Measurements from ENCODE around the gene UBE2I.

UBE2I gene

GRCh38 chr16:1347286-1347855, 37.9 kb downstream of the UBE2I start:
- H3K79me2 ChIP-seq (ENCODE audit: insufficient read depth, low read length), result peaks cover 28% of the 10 kb centered on the region
- peaks cover 29% of the 10 kb centered on the region for H4K20me1 ChIP-seq (ENCODE audit: insufficient read depth, low read length)
- H3K4me1 ChIP-seq (ENCODE audit: insufficient read depth, low read length), result peaks cover 50% of the 10 kb centered on the region
- H3K9ac ChIP-seq (ENCODE audit: low read depth, low read length), result no peak overlapping the region
- no peak overlapping the region for H3K27ac ChIP-seq (ENCODE audit: low read length)
- ATAC-seq (ENCODE audit: insufficient read depth, low read depth), result no peak
- peaks cover 35% of the 10 kb centered on the region for H3K36me3 ChIP-seq (ENCODE audit: insufficient read depth, low read length)
- DNase-seq, result no peak
- H3K27me3 ChIP-seq (ENCODE audit: insufficient read depth, low read length, poor library complexity), result no peaks in the 10 kb centered on the region
- no peak overlapping the region for H3K4me2 ChIP-seq (ENCODE audit: insufficient read depth, low read length)
- no peak overlapping the region for H2AFZ ChIP-seq (ENCODE audit: low read depth, low read length)
- no peaks in the 10 kb centered on the region for H3K9me3 ChIP-seq (ENCODE audit: insufficient read depth, low read length, severe bottlenecking)
- no peak overlapping the region for H3K4me3 ChIP-seq (ENCODE audit: low read depth in 1 of 2, low read length in 2 of 2)
- TF ChIP-seq CTCF (IDR thresholded peaks at IDR 0.05; ENCODE audit: borderline replicate concordance, extremely low read depth, low read length, poor library complexity, severe bottlenecking) (no peak), EZH2 (IDR thresholded peaks at IDR 0.05; ENCODE audit: borderline replicate concordance, low read depth, low read length, severe bottlenecking) (no peak)

GRCh38 chr16:1347962-1348361, 38.5 kb downstream of the UBE2I start:
- H2AFZ ChIP-seq (ENCODE audit: low read depth, low read length), result no peak overlapping the region
- peaks cover 35% of the 10 kb centered on the region for H3K36me3 ChIP-seq (ENCODE audit: insufficient read depth, low read length)
- no peaks in the 10 kb centered on the region for H3K9me3 ChIP-seq (ENCODE audit: insufficient read depth, low read length, severe bottlenecking)
- H3K4me2 ChIP-seq (ENCODE audit: insufficient read depth, low read length), result no peak overlapping the region
- no peak overlapping the region for H3K27ac ChIP-seq (ENCODE audit: low read length)
- peaks cover 34% of the 10 kb centered on the region for H3K79me2 ChIP-seq (ENCODE audit: insufficient read depth, low read length)
- H3K9ac ChIP-seq (ENCODE audit: low read depth, low read length), result no peak overlapping the region
- no peak for DNase-seq
- TF ChIP-seq EZH2 (IDR thresholded peaks at IDR 0.05; ENCODE audit: borderline replicate concordance, low read depth, low read length, severe bottlenecking), result no peak
- no peak for TF ChIP-seq CTCF (IDR thresholded peaks at IDR 0.05; ENCODE audit: borderline replicate concordance, extremely low read depth, low read length, poor library complexity, severe bottlenecking)
- no peaks in the 10 kb centered on the region for H3K27me3 ChIP-seq (ENCODE audit: insufficient read depth, low read length, poor library complexity)
- ATAC-seq (ENCODE audit: insufficient read depth, low read depth), result no peak
- H4K20me1 ChIP-seq (ENCODE audit: insufficient read depth, low read length), result peaks cover 27% of the 10 kb centered on the region
- no peak overlapping the region for H3K4me3 ChIP-seq (ENCODE audit: low read depth in 1 of 2, low read length in 2 of 2)
- peaks cover 50% of the 10 kb centered on the region for H3K4me1 ChIP-seq (ENCODE audit: insufficient read depth, low read length)

- no peaks in the 10 kb centered on the region for H3K9me3 ChIP-seq (ENCODE audit: insufficient read depth, low read length, severe bottlenecking)
- peaks cover 50% of the 10 kb centered on the region for H3K4me1 ChIP-seq (ENCODE audit: insufficient read depth, low read length)
- H3K27me3 ChIP-seq (ENCODE audit: insufficient read depth, low read length, poor library complexity), result no peaks in the 10 kb centered on the region
- peaks cover 35% of the 10 kb centered on the region for H3K36me3 ChIP-seq (ENCODE audit: insufficient read depth, low read length)
- no peak overlapping the region for H3K4me2 ChIP-seq (ENCODE audit: insufficient read depth, low read length)
- H2AFZ ChIP-seq (ENCODE audit: low read depth, low read length), result no peak overlapping the region
- TF ChIP-seq CTCF (IDR thresholded peaks at IDR 0.05; ENCODE audit: borderline replicate concordance, extremely low read depth, low read length, poor library complexity, severe bottlenecking) (no peak), EZH2 (IDR thresholded peaks at IDR 0.05; ENCODE audit: borderline replicate concordance, low read depth, low read length, severe bottlenecking) (no peak)
- H4K20me1 ChIP-seq (ENCODE audit: insufficient read depth, low read length), result peaks cover 24% of the 10 kb centered on the region
- no peak overlapping the region for H3K4me3 ChIP-seq (ENCODE audit: low read depth in 1 of 2, low read length in 2 of 2)
- ATAC-seq (ENCODE audit: insufficient read depth, low read depth) (no peak), DNase-seq (no peak)
- H3K9ac ChIP-seq (ENCODE audit: low read depth, low read length), result no peak overlapping the region
- H3K79me2 ChIP-seq (ENCODE audit: insufficient read depth, low read length), result peaks cover 39% of the 10 kb centered on the region
- no peak overlapping the region for H3K27ac ChIP-seq (ENCODE audit: low read length)
Observed at GRCh38 chr16:1348441-1348840, 39.0 kb downstream of the UBE2I start.
